ENCODE data around the gene ZFHX2. TPM values are rescaled to one million over a fixed set of nuclear protein-coding genes. Genes with fewer than 3 reads are reported as not detected.

The ZFHX2 gene
- total and polyA plus RNA-seq, 2 of the 13 experiments (the other 11 are each of a cell fraction or from before 2014, with no cell fraction given): 0.17 to 0.44 TPM

DNA sequence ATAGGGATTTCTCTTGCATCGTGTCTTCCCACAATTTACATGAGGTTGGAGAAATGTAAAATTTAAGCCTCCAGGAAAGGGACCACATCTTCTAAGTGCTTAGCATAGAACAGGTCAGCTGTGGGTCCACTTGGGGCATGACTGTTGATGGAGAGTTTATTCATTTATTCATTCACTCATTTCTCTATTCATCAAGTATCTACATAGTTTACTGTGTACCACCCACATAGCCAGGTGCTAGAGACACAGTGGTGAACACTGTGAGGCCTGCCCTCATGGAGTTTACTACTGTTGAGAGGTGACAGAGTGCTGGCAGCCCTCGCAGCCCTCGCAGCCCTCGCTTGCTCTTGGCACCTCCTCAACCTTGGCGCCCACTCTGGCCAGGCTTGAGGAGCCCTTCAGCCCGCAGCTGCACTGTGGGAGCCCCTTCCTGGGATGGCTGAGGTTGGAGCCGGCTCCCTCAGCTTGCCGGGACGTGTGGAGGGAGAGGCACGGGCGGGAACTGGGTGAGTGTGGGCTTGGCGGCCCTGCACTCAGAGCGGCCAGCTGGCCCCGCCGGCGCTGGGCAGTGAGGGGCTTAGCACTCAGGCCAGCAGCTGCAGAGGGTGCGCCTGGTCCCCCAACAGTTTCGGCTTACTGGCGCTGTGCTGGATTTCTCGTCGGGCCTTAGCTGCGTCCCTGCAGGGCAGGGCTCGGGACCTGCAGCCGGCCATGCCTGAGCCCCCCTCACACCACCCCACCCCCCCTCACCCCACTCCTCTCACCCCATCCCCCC lies 28.8 kb upstream of the ZFHX2 start (continued):
- TF ChIP-seq IRF9 (CRISPR knock-in tag; IDR thresholded peaks at IDR 0.05; ENCODE audit: borderline replicate concordance) (no peak), MAFK (conservative IDR thresholded peaks at IDR 0.05 in 1 of 2, IDR thresholded peaks at IDR 0.05 in 1 of 2; ENCODE audit: low read length in 2 of 2) (no peak), SAFB2 (CRISPR knock-in tag; IDR thresholded peaks at IDR 0.05; ENCODE audit: borderline replicate concordance, low read depth) (0 out of 2 replicates have a peak, but pooled peaks have one; percentile 28), KAT7 (CRISPR knock-in tag; IDR thresholded peaks at IDR 0.05; ENCODE audit: borderline replicate concordance) (no peak), ZNF207 (IDR thresholded peaks at IDR 0.05; ENCODE audit: borderline replicate concordance) (no peak), WIZ (CRISPR knock-in tag; IDR thresholded peaks at IDR 0.05) (no peak), MED8 (CRISPR knock-in tag; IDR thresholded peaks at IDR 0.05; ENCODE audit: insufficient replicate concordance) (no peak), RBFOX2 (IDR thresholded peaks at IDR 0.05; ENCODE audit: low read depth, low read length) (peak; percentile 62), ZNF414 (CRISPR knock-in tag; IDR thresholded peaks at IDR 0.05) (no peak), GPN1 (CRISPR knock-in tag; IDR thresholded peaks at IDR 0.05; ENCODE audit: borderline replicate concordance) (no peak), ZNF850 (CRISPR knock-in tag; conservative IDR thresholded peaks at IDR 0.05) (no peak), GABPB1 (CRISPR knock-in tag; IDR thresholded peaks at IDR 0.05) (peak; percentile 30; the same call in 1 of the 2 replicates), REPIN1 (CRISPR knock-in tag; IDR thresholded peaks at IDR 0.05; ENCODE audit: borderline replicate concordance, low read depth) (no peak), ZNF446 (CRISPR knock-in tag; IDR thresholded peaks at IDR 0.05) (no peak), ZNF558 (CRISPR knock-in tag; IDR thresholded peaks at IDR 0.05; ENCODE audit: borderline replicate concordance) (0 out of 2 replicates have a peak, but pooled peaks have one; percentile 53)
- TF ChIP-seq, protein P1, sequence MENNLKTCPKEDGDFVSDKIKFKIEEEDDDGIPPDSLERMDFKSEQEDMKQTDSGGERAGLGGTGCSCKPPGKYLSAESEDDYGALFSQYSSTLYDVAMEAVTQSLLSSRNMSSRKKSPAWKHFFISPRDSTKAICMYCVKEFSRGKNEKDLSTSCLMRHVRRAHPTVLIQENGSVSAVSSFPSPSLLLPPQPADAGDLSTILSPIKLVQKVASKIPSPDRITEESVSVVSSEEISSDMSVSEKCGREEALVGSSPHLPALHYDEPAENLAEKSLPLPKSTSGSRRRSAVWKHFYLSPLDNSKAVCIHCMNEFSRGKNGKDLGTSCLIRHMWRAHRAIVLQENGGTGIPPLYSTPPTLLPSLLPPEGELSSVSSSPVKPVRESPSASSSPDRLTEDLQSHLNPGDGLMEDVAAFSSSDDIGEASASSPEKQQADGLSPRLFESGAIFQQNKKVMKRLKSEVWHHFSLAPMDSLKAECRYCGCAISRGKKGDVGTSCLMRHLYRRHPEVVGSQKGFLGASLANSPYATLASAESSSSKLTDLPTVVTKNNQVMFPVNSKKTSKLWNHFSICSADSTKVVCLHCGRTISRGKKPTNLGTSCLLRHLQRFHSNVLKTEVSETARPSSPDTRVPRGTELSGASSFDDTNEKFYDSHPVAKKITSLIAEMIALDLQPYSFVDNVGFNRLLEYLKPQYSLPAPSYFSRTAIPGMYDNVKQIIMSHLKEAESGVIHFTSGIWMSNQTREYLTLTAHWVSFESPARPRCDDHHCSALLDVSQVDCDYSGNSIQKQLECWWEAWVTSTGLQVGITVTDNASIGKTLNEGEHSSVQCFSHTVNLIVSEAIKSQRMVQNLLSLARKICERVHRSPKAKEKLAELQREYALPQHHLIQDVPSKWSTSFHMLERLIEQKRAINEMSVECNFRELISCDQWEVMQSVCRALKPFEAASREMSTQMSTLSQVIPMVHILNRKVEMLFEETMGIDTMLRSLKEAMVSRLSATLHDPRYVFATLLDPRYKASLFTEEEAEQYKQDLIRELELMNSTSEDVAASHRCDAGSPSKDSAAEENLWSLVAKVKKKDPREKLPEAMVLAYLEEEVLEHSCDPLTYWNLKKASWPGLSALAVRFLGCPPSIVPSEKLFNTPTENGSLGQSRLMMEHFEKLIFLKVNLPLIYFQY (CRISPR knock-in tag; IDR thresholded peaks at IDR 0.05; ENCODE audit: borderline replicate concordance): no peak
- TF ChIP-seq, protein P2, sequence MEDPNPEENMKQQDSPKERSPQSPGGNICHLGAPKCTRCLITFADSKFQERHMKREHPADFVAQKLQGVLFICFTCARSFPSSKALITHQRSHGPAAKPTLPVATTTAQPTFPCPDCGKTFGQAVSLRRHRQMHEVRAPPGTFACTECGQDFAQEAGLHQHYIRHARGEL (CRISPR knock-in tag; IDR thresholded peaks at IDR 0.05): no peak
- TF ChIP-seq, protein P3, sequence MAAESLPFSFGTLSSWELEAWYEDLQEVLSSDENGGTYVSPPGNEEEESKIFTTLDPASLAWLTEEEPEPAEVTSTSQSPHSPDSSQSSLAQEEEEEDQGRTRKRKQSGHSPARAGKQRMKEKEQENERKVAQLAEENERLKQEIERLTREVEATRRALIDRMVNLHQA (CRISPR knock-in tag; IDR thresholded peaks at IDR 0.05): no peak

All from HepG2 (cell line).